T-cell (primary cell): ENCODE results near the gene TNFAIP3. TPM values are rescaled to one million over a fixed set of nuclear protein-coding genes. Genes with fewer than 3 reads are reported as not detected.
A peak's percentile ranks its signal among the peaks of the same experiment; 100 is the strongest.

Source experiments
- ATAC-seq, 4 experiments: fragments of 200-7000 bp in 3 of 4; fragments of 150-1000 bp in 1 of 4; cut with Tn5 transposase; replicated peaks in 1 of 4; 1 replicate in 3 of 4; 2 replicates in 1 of 4; pipeline ENCODE4 v1.10.0; 2021; ENCODE audit warnings: moderate library complexity in 3 of 4, mild to moderate bottlenecking in 2 of 4, moderate number of reproducible peaks in 1 of 4
- CTCF ChIA-PET, 2 donors: fragments of 300-600 bp; sonication (Branson Sonifier 250); formaldehyde crosslinking; loops; one replicate each; lab custom pipeline; 2022; ENCODE audit warnings: antibody characterized with exemption in 2 of 2; lab: Charles Lee
- POLR2A ChIA-PET, 2 donors: fragments of 300-600 bp; sonication (Branson Sonifier 250); formaldehyde crosslinking; loops; one replicate each; lab custom pipeline; 2022; ENCODE audit warnings: antibody characterized with exemption in 2 of 2; lab: Charles Lee
- DNase-seq, 35 experiments: peaks; one replicate each; pipeline versions ENCODE4 v3.0.0 to v3.0.0-alpha.2; 2013 to 2023
- H3K27ac ChIP-seq: one replicate; pipeline ENCODE4 v1.5.1; 2013; ENCODE audit warnings: low read length
- H3K27me3 ChIP-seq, 2 experiments: replicated peaks in 1 of 2; 1 replicate in 1 of 2; 2 replicates in 1 of 2; pipeline versions ENCODE4 v1.6.1 to v1.7.0; 2013; ENCODE audit warnings: low read length in 1 of 2, mixed read lengths in 1 of 2; ENCODE audit not compliant: control insufficient read depth in 2 of 2, insufficient read depth in 2 of 2; ENCODE audit errors: extremely low read depth in 1 of 2
- H3K36me3 ChIP-seq, 2 donors: 1 replicate in 1 of 2; 2 replicates in 1 of 2; pipeline versions ENCODE4 v1.6.1 to v1.7.0; 2013; ENCODE audit warnings: low read length in 1 of 2; ENCODE audit not compliant: control insufficient read depth in 2 of 2, insufficient read depth in 1 of 2; ENCODE audit errors: extremely low read depth in 1 of 2
- H3K4me1 ChIP-seq, 2 experiments: 1 replicate in 1 of 2; 2 replicates in 1 of 2; pipeline versions ENCODE4 v1.6.1 to v1.7.0; 2013; ENCODE audit warnings: low read length in 2 of 2, mixed read lengths in 1 of 2; ENCODE audit not compliant: insufficient read depth in 2 of 2, control insufficient read depth in 1 of 2; ENCODE audit errors: extremely low read depth in 1 of 2
- H3K4me3 ChIP-seq, 2 donors: 1 replicate in 1 of 2; 2 replicates in 1 of 2; pipeline versions ENCODE4 v1.5.1 to v1.7.0; 2013; ENCODE audit warnings: mild to moderate bottlenecking in 2 of 2, low read length in 1 of 2, moderate library complexity in 1 of 2; ENCODE audit not compliant: control insufficient read depth in 1 of 2; ENCODE audit errors: extremely low read depth in 1 of 2
- H3K9me3 ChIP-seq: 2 replicates; pipeline ENCODE4 v1.7.0; 2013
- H3K27ac Mint-ChIP-seq, 2 donors: one replicate each; pipeline ENCODE4 v1.8.0; 2020 to 2021; ENCODE audit warnings: mild to moderate bottlenecking in 2 of 2, mixed read lengths in 2 of 2
- H3K27me3 Mint-ChIP-seq, 2 donors: one replicate each; pipeline ENCODE4 v1.8.0; 2021 to 2022; ENCODE audit warnings: mixed read lengths in 2 of 2
- H3K36me3 Mint-ChIP-seq: one replicate; pipeline ENCODE4 v1.8.0; 2021; ENCODE audit warnings: mixed read lengths
- H3K4me1 Mint-ChIP-seq, 3 donors: one replicate each; pipeline ENCODE4 v1.8.0; 2020 to 2022; ENCODE audit warnings: mixed read lengths in 3 of 3, mild to moderate bottlenecking in 1 of 3
- H3K4me3 Mint-ChIP-seq, 3 donors: one replicate each; pipeline ENCODE4 v1.8.0; 2020 to 2022; ENCODE audit warnings: mild to moderate bottlenecking in 3 of 3, mixed read lengths in 3 of 3, moderate library complexity in 3 of 3
- H3K9me3 Mint-ChIP-seq, 3 donors: one replicate each; pipeline ENCODE4 v1.8.0; 2020 to 2022; ENCODE audit warnings: mixed read lengths in 3 of 3
- WGBS: methylation state at CpG from one replicate; pipeline ENCODE4 v1.1.5; 2013; ENCODE audit warnings: missing lambda C conversion rate; ENCODE audit not compliant: insufficient coverage; 5-methylcytosine and 5-hydroxymethylcytosine counted together
- total RNA-seq, 35 experiments: library from RNA in 6 of 35; stranded (reverse) in 6 of 35; fragments of 120-200 nt in 1 of 35; gene quantifications; one replicate each; pipeline versions ENCODE4 v1.2.1 to v1.2.4 and lab custom pipeline; 2013 to 2026

The TNFAIP3 gene
- total RNA-seq, 5 donors from 2014 or later (not counting 1 experiment from before 2014, with no cell fraction given) = 109 to 2,994 (median 145) TPM

DNA sequence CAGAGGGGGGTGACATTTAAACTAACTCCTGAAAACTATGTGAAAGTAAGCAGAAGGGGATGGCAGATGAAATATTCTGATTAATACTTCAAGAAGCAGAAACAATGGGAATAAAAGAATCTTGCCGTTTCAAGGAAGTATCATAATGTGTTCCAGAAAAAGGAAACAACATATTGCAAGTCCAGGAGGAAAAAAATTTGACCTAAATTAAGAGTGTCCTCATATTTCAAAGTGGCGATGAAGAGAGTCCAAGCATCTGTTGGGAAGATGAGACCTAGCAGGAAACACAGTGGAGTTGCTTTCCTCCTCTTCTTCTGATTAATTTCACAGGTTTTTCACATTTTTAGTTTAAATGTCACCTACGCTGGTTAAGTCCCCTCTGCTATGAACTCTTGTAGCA is 45.6 kb upstream of the TNFAIP3 start:
- Histone ChIP-seq H3K4me3 (no peak overlapping the region), H3K27ac (peak overlapping the region; percentile 14), H3K9me3 (no peaks in the 10 kb centered on the region), H3K27me3 (no peaks in the 10 kb centered on the region), H3K36me3 (no peaks in the 10 kb centered on the region), H3K4me1 (peaks cover 50 to 53% of the 10 kb centered on the region in 2 experiments)
- peak overlapping the region in 1 of 3 donors; percentile 61 for H3K4me3 Mint-ChIP-seq
- no peak for ATAC-seq
- ChIA-PET CTCF (interaction anchor here (0.7 to 3.7 kb wide), 4 partner anchors 22 to 471 kb away, joined by 3 to 16 read pairs (median 6); no protein-coding TSS in a partner anchor), POLR2A (interaction anchor here (0.5 to 2.5 kb wide), 4 partner anchors 9 to 49 kb away, joined by 3 to 10 read pairs (median 6); partner anchors contain the start of gene TNFAIP3 (in 1 of the 2))
- WGBS = 100% methylated on average over 1 of the region's 3 CpGs
- H3K27me3 Mint-ChIP-seq = no peaks in the 10 kb centered on the region
- peak overlapping the region; percentile 90 to 91 for H3K27ac Mint-ChIP-seq
- peaks cover 78 to 89% (median 81%) of the 10 kb centered on the region in 3 donors for H3K4me1 Mint-ChIP-seq
- H3K36me3 Mint-ChIP-seq = no peaks in the 10 kb centered on the region
- no peak for DNase-seq
- H3K9me3 Mint-ChIP-seq = peaks cover 0 to 3% (median 0%) of the 10 kb centered on the region in 3 donors

GRCh38 chr6:137823826-137824555 is 43.1 kb upstream of the TNFAIP3 start:
- peak; percentile 80 to 91 (median 86) for ATAC-seq
- H3K27me3 Mint-ChIP-seq = no peaks in the 10 kb centered on the region
- Histone ChIP-seq H3K27ac (peak overlapping the region; percentile 100), H3K27me3 (no peaks in the 10 kb centered on the region), H3K4me3 (peak overlapping the region; percentile 3 to 13), H3K9me3 (no peaks in the 10 kb centered on the region), H3K36me3 (no peaks in the 10 kb centered on the region), H3K4me1 (peaks cover 56 to 57% of the 10 kb centered on the region in 2 experiments)
- DNase-seq = peak; percentile 32 to 98 (median 91)
- H3K4me3 Mint-ChIP-seq = peak overlapping the region; percentile 70 to 81 (median 76)
- peaks cover 0 to 3% (median 0%) of the 10 kb centered on the region in 3 donors for H3K9me3 Mint-ChIP-seq
- 5% methylated on average over 5 of the region's 11 CpGs for WGBS
- ChIA-PET POLR2A (interaction anchor here (0.5 to 4.8 kb wide), 38 partner anchors 7 to 1336 kb away, joined by 3 to 185 read pairs (median 5); partner anchors contain the start of gene TNFAIP3 (in 2 of the 2)), CTCF (interaction anchor here (0.6 to 2.7 kb wide), 22 partner anchors 12 to 1550 kb away, joined by 3 to 24 read pairs (median 5); partner anchors contain the start of genes CITED2 (in 1 of the 2) and TNFAIP3 (in 1 of the 2))
- H3K36me3 Mint-ChIP-seq = no peaks in the 10 kb centered on the region
- peaks cover 79 to 90% (median 86%) of the 10 kb centered on the region in 3 donors for H3K4me1 Mint-ChIP-seq
- H3K27ac Mint-ChIP-seq = peak overlapping the region; percentile 95 to 97

DNA sequence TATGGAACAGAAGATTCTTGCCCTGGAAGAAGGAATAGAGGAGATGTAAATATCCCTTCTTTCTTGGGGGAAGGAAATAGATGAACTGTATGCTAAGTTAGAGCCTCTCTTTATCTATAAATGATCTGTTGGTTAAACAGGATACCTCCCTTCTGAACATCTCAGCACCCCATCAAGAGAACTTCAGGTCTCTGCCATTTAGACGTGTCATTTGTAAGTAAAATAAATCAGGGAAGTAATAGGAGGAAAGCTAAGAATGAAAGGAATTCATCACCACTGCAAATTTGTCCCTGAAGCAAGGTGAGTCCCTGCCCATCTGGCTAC is 42.5 kb upstream of the TNFAIP3 start:
- Mint-ChIP-seq H3K9me3 (peaks cover 0 to 3% (median 0%) of the 10 kb centered on the region in 3 donors), H3K27ac (peak overlapping the region; percentile 95 to 97), H3K4me1 (peaks cover 82 to 91% (median 89%) of the 10 kb centered on the region in 3 donors), H3K4me3 (peak overlapping the region; percentile 70 to 81 (median 76)), H3K36me3 (no peaks in the 10 kb centered on the region), H3K27me3 (no peaks in the 10 kb centered on the region)
- ATAC-seq (peak in 3 of 4 experiments; percentile 17 to 33 (median 21)), DNase-seq (no peak)
- Histone ChIP-seq H3K4me1 (peaks cover 52 to 54% of the 10 kb centered on the region in 2 experiments), H3K36me3 (no peaks in the 10 kb centered on the region), H3K27ac (peak overlapping the region; percentile 100), H3K9me3 (no peaks in the 10 kb centered on the region), H3K4me3 (peak overlapping the region; percentile 3 to 13), H3K27me3 (no peaks in the 10 kb centered on the region)
- CTCF ChIA-PET = interaction anchor here (0.6 to 2.7 kb wide), 22 partner anchors 9 to 1550 kb away, joined by 3 to 24 read pairs (median 6); partner anchors contain the start of genes CITED2 (in 1 of the 2) and TNFAIP3 (in 1 of the 2)
- WGBS = no CpG with 5 or more reads among the region's 1 CpG
- POLR2A ChIA-PET = interaction anchor here (0.5 to 4.8 kb wide), 32 partner anchors 9 to 1335 kb away, joined by 3 to 185 read pairs (median 7); partner anchors contain the start of gene TNFAIP3 (in 2 of the 2)

GRCh38 chr6:137824896-137825295 is 42.2 kb upstream of the TNFAIP3 start:
- H3K4me1 ChIP-seq = peaks cover 51 to 53% of the 10 kb centered on the region in 2 experiments
- DNase-seq (peak in 1 of 35 experiments; percentile 42), ATAC-seq (no peak)
- no peaks in the 10 kb centered on the region for H3K36me3 ChIP-seq
- Mint-ChIP-seq H3K27ac (peak overlapping the region; percentile 95 to 97), H3K4me1 (peaks cover 82 to 91% (median 87%) of the 10 kb centered on the region in 3 donors), H3K36me3 (no peaks in the 10 kb centered on the region), H3K4me3 (peak overlapping the region in 2 of 3 donors; percentile 42 to 81), H3K27me3 (no peaks in the 10 kb centered on the region), H3K9me3 (peaks cover 0 to 3% (median 0%) of the 10 kb centered on the region in 3 donors)
- H3K27me3 ChIP-seq = no peaks in the 10 kb centered on the region
- no peak overlapping the region for H3K4me3 ChIP-seq
- H3K27ac ChIP-seq = peak overlapping the region; percentile 100
- no peaks in the 10 kb centered on the region for H3K9me3 ChIP-seq
- CTCF ChIA-PET = interaction anchor here (0.5 to 2.7 kb wide), 29 partner anchors 8 to 602 kb away, joined by 3 to 24 read pairs (median 6); partner anchors contain the start of gene TNFAIP3 (in 1 of the 2)
- POLR2A ChIA-PET = interaction anchor here (0.5 to 4.8 kb wide), 45 partner anchors 8 to 1549 kb away, joined by 3 to 185 read pairs (median 6); partner anchors contain the start of genes TNFAIP3 (in 2 of the 2) and CITED2 (in 1 of the 2)
- 100% methylated on average over 1 of the region's 2 CpGs for WGBS

GRCh38 chr6:137827411-137827940 is 39.6 kb upstream of the TNFAIP3 start:
- ChIA-PET CTCF (interaction anchor here (0.6 to 1.0 kb wide), 2 partner anchors 14 to 28 kb away, joined by 3 read pairs; no protein-coding TSS in a partner anchor), POLR2A (interaction anchor here (0.6 to 4.8 kb wide), 4 partner anchors 35 to 127 kb away, joined by 3 to 185 read pairs (median 6); partner anchors contain the start of gene TNFAIP3 (in 1 of the 2))
- Mint-ChIP-seq H3K36me3 (no peaks in the 10 kb centered on the region), H3K9me3 (peaks cover 0 to 3% (median 0%) of the 10 kb centered on the region in 3 donors), H3K27ac (peak overlapping the region; percentile 66 to 77), H3K4me3 (peak overlapping the region in 1 of 3 donors; percentile 31), H3K4me1 (peaks cover 64 to 82% (median 78%) of the 10 kb centered on the region in 3 donors), H3K27me3 (no peaks in the 10 kb centered on the region)
- 100% methylated on average over 3 of the region's 5 CpGs for WGBS
- Histone ChIP-seq H3K27me3 (no peaks in the 10 kb centered on the region), H3K9me3 (no peaks in the 10 kb centered on the region), H3K27ac (peak overlapping the region; percentile 48), H3K4me3 (no peak overlapping the region), H3K4me1 (peaks cover 33 to 34% of the 10 kb centered on the region in 2 experiments), H3K36me3 (no peaks in the 10 kb centered on the region)
- no peak for ATAC-seq
- DNase-seq = no peak
